Measurements from ENCODE around the gene GPI. TPM values are rescaled to one million over a fixed set of nuclear protein-coding genes. Genes with fewer than 3 reads are reported as not detected.

GPI gene
- total RNA-seq, 6 donors from 2014 or later: 90.4 to 198 (median 128) TPM

GRCh38 chr19:34428549-34429285 lies 63.7 kb downstream of the GPI start:
- DNase-seq (peak; percentile 31 to 60), ATAC-seq (ENCODE audit: low FRiP score in 2 of 2) (peak; percentile 50 to 89)
- peaks cover 20 to 37% (median 30%) of the 10 kb centered on the region in 4 donors for H3K4me1 ChIP-seq
- H3K27ac ChIP-seq: peak overlapping the region; percentile 90 to 97 (median 92)
- H3K36me3 ChIP-seq: peaks cover 0 to 13% (median 4%) of the 10 kb centered on the region in 4 donors
- H3K4me3 ChIP-seq: peak overlapping the region; percentile 78 to 100 (median 88)
- no peak for TF ChIP-seq CTCF (IDR thresholded peaks at IDR 0.05)
- TF ChIP-seq POLR2A (IDR thresholded peaks at IDR 0.05): peak in 1 of 4 donors; percentile 8
- H3K9me3 ChIP-seq: no peaks in the 10 kb centered on the region
- 0% methylated on average over 5 to 54 of the region's 68 CpGs for WGBS, 2 donors
- H3K27me3 ChIP-seq: no peaks in the 10 kb centered on the region

GRCh38 chr19:34429553-34429952 lies 64.6 kb downstream of the GPI start:
- H3K27ac ChIP-seq: peak overlapping the region in 2 of 4 donors; percentile 92 to 97
- whole genome bisulfite sequencing, 2 donors: 64 to 79% methylated on average over 9 of the region's 9 CpGs
- H3K9me3 ChIP-seq: no peaks in the 10 kb centered on the region
- ATAC-seq (ENCODE audit: low FRiP score in 2 of 2) (no peak), DNase-seq (no peak)
- H3K36me3 ChIP-seq: peaks cover 3 to 18% (median 10%) of the 10 kb centered on the region in 4 donors
- H3K4me1 ChIP-seq: peaks cover 20 to 37% (median 30%) of the 10 kb centered on the region in 4 donors
- TF ChIP-seq POLR2AphosphoS5 (IDR thresholded peaks at IDR 0.05) (no peak), POLR2A (IDR thresholded peaks at IDR 0.05) (no peak), EP300 (IDR thresholded peaks at IDR 0.05) (no peak), CTCF (IDR thresholded peaks at IDR 0.05) (no peak)
- H3K4me3 ChIP-seq: peak overlapping the region in 3 of 4 donors; percentile 86 to 100 (median 89)
- no peaks in the 10 kb centered on the region for H3K27me3 ChIP-seq

- DNase-seq: no peak
- ATAC-seq (ENCODE audit: low FRiP score in 2 of 2): no peak
Measured at GRCh38 chr19:34430738-34431625, 66.0 kb downstream of the GPI start.

More at GRCh38 chr19:34430738-34431625, 66.0 kb downstream of the GPI start:
- no peak for TF ChIP-seq POLR2AphosphoS5 (IDR thresholded peaks at IDR 0.05)
- peak in 5 of 6 experiments; percentile 37 to 51 (median 41) for TF ChIP-seq CTCF (IDR thresholded peaks at IDR 0.05)
- WGBS, 2 donors: 35 to 36% methylated on average over 6 of the region's 6 CpGs
- Histone ChIP-seq H3K27me3 (no peaks in the 10 kb centered on the region), H3K4me1 (peaks cover 20 to 37% (median 30%) of the 10 kb centered on the region in 4 donors), H3K36me3 (peaks cover 8 to 32% (median 23%) of the 10 kb centered on the region in 4 donors), H3K9me3 (no peaks in the 10 kb centered on the region), H3K27ac (peak overlapping the region in 1 of 4 donors; percentile 46), H3K4me3 (peak overlapping the region in 1 of 4 donors; percentile 2)

All from upper lobe of left lung (tissue), 6 donors.